Neutrophil (primary cell): Measurements from ENCODE around the gene CC2D2B.
"Not testable (repeated sequence)": the region's sequence is repeated elsewhere in the genome, so short reads cannot be mapped to it uniquely, and the experiment has no call there.

ENCODE experiments used
- H3K27ac ChIP-seq: fragments of 200-600 bp; sonication (generic); 2 replicates; pipeline ENCODE4 v1.5.1; 2016; ENCODE audit warnings: mild to moderate bottlenecking, moderate library complexity
- H3K27me3 ChIP-seq: fragments of 200-600 bp; sonication (generic); 2 replicates; pipeline ENCODE4 v1.6.0; 2016; ENCODE audit warnings: mild to moderate bottlenecking
- H3K36me3 ChIP-seq: fragments of 200-600 bp; sonication (generic); 2 replicates; pipeline ENCODE4 v1.5.1; 2017
- H3K4me1 ChIP-seq, 2 experiments: fragments of 200-600 bp in 1 of 2; sonication (generic) in 1 of 2; 1 replicate in 1 of 2; 2 replicates in 1 of 2; pipeline versions ENCODE4 v1.5.1 to v1.6.1; 2013 to 2016; ENCODE audit warnings: low read depth in 1 of 2, low read length in 1 of 2, mild to moderate bottlenecking in 1 of 2, moderate library complexity in 1 of 2; ENCODE audit not compliant: control insufficient read depth in 1 of 2, insufficient read depth in 1 of 2
- H3K4me3 ChIP-seq, 2 experiments: fragments of 200-600 bp in 1 of 2; sonication (generic) in 1 of 2; 1 replicate in 1 of 2; 2 replicates in 1 of 2; pipeline ENCODE4 v1.5.1; 2013 to 2016; ENCODE audit warnings: low read depth in 1 of 2, low read length in 1 of 2, mild to moderate bottlenecking in 1 of 2, moderate library complexity in 1 of 2
- H3K9me3 ChIP-seq: fragments of 200-600 bp; sonication (generic); 2 replicates; pipeline ENCODE4 v1.5.1; 2016
- TF ChIP-seq, protein P1 (sequence below): fragments of 200-600 bp; sonication (generic); IDR thresholded peaks from 2 replicates; pipeline ENCODE4 v1.5.1; 2016; ENCODE audit warnings: antibody characterized with exemption

CC2D2B gene

DNA sequence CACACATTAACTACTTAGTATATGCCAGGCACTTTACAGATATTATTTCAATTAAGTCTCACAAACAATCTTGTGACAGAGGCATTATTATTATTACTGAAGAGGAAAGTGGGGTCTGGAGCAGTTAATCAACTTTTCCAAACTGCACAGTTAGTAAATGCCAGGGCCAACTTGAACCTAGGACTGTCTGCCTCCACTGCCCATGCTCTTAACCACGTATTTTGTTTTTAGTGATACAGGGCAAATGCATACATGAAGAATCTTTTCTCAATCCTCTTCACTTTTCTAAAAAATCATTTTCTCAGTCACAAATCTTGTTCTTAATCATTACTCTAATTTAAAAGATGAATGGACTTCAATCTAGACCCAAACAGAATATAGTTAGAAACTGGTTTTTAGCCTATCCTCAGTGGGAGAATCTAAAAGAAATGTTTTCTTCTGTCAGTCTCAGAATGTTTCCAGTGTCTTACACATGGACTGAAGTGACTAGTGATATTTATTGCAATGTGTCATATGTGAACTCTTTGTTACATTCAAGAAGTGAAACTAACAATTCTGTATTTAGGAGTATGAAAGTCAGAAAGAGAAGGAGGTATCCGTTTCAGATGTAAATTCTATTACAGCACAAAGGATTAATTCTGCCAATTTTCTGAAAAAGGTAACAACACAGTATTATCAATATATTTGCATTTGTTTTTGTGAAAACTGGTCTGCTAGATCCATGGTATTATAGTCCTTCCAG lies 80.1 kb downstream of the CC2D2B start:
- TF ChIP-seq, protein P1, sequence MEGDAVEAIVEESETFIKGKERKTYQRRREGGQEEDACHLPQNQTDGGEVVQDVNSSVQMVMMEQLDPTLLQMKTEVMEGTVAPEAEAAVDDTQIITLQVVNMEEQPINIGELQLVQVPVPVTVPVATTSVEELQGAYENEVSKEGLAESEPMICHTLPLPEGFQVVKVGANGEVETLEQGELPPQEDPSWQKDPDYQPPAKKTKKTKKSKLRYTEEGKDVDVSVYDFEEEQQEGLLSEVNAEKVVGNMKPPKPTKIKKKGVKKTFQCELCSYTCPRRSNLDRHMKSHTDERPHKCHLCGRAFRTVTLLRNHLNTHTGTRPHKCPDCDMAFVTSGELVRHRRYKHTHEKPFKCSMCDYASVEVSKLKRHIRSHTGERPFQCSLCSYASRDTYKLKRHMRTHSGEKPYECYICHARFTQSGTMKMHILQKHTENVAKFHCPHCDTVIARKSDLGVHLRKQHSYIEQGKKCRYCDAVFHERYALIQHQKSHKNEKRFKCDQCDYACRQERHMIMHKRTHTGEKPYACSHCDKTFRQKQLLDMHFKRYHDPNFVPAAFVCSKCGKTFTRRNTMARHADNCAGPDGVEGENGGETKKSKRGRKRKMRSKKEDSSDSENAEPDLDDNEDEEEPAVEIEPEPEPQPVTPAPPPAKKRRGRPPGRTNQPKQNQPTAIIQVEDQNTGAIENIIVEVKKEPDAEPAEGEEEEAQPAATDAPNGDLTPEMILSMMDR = no peak
- Histone ChIP-seq H3K4me3 (no peak overlapping the region), H3K9me3 (no peaks in the 10 kb centered on the region), H3K4me1 (no peaks in the 10 kb centered on the region), H3K27me3 (no peaks in the 10 kb centered on the region), H3K36me3 (no peaks in the 10 kb centered on the region), H3K27ac (no peak overlapping the region)

DNA sequence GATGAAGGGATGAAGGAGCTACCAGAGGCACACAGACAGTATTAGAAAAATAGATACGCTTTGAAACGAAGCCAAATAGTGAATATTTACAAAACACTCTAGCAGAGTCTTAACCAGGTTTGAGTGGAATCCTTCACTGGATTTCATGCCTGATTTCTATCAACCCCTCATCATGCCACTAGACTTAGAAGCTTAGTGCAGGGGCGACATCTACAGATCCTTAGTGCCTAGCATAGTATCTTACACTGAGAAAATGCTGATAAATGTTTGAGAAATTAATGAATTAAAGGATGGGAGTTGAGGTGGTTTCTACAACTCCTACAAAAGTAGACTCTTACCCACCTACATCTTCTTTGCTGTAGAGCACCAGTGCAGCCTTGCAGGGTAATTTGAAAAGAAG lies 80.9 kb downstream of the CC2D2B start:
- Histone ChIP-seq H3K27ac (no peak overlapping the region), H3K9me3 (no peaks in the 10 kb centered on the region), H3K4me3 (no peak overlapping the region), H3K27me3 (no peaks in the 10 kb centered on the region), H3K4me1 (no peaks in the 10 kb centered on the region), H3K36me3 (no peaks in the 10 kb centered on the region)
- TF ChIP-seq, protein P1 = no peak

DNA sequence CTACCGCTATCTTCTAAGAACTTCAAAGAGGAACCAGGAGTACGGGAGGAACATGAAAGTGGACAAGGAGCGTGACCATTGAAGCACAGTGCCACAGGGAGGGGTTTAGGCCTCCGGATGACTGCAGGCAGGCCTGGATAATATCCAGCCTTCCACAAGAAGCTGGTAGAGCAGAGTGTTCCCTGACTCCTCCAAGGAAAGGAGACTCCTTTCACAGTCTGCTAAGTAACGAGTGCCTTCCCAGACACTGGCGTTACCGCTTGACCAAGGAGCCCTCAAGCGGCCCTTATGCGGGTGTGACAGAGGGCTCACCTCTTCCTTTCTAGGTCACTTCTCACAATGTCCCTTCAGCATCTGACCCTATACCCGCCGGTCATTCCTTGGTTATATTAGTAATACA lies 86.6 kb downstream of the CC2D2B start:
- H3K4me1 ChIP-seq, H3K9me3 ChIP-seq, H3K27me3 ChIP-seq, H3K4me3 ChIP-seq, H3K36me3 ChIP-seq, H3K27ac ChIP-seq: not testable (repeated sequence)

DNA sequence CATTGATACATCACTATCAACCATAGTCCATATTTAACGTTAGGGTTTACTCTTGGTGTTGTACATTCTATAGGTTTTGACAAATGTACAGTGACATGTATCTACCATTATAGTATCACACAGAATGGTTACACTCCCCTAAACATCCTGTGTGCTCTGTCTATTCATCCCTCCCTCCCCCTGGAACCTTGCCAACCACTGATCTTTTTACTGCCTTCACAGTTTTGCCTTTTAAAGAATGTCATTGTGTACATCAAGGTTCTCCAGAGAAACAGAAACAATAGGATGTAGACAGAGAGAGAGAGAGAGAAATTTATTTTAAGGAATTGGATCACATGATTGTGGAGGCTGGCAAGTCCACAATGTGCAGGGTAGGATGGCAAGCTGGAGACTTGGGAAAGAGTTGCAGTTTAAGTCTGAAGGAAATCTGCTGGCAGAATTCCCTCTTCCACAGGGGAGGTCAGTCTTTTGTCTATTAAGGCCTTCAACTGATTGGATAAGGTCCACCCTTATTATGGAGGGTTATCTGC lies 90.5 kb downstream of the CC2D2B start:
- no peak overlapping the region for H3K27ac ChIP-seq
- no peak overlapping the region for H3K4me3 ChIP-seq
- H3K4me1 ChIP-seq = no peaks in the 10 kb centered on the region
- H3K36me3 ChIP-seq = no peaks in the 10 kb centered on the region
- TF ChIP-seq, protein P1 = no peak
- H3K9me3 ChIP-seq = no peaks in the 10 kb centered on the region
- no peaks in the 10 kb centered on the region for H3K27me3 ChIP-seq

DNA sequence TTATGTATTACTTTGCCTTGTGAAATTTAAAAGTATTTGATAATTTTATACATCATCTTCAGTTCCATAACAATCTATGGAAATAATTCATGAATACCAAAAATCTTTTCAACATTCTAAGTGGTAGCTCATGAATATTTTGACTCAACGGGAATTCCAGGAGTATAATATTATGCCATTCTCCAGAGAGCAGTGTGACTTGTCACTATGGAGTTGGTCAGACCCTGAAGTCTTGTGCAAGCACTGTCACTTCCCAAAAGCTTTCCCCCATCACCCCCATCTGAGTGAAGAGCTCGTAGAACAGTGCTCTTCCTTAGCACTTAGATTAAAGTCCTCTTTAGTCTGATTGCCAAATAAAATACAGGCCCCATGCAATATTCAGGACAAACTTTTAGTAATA lies 106.2 kb downstream of the CC2D2B start:
- H3K4me1 ChIP-seq = no peaks in the 10 kb centered on the region
- H3K4me3 ChIP-seq = no peak overlapping the region
- no peaks in the 10 kb centered on the region for H3K27me3 ChIP-seq
- TF ChIP-seq, protein P1 = no peak
- H3K27ac ChIP-seq = no peak overlapping the region
- no peaks in the 10 kb centered on the region for H3K36me3 ChIP-seq
- no peaks in the 10 kb centered on the region for H3K9me3 ChIP-seq

DNA sequence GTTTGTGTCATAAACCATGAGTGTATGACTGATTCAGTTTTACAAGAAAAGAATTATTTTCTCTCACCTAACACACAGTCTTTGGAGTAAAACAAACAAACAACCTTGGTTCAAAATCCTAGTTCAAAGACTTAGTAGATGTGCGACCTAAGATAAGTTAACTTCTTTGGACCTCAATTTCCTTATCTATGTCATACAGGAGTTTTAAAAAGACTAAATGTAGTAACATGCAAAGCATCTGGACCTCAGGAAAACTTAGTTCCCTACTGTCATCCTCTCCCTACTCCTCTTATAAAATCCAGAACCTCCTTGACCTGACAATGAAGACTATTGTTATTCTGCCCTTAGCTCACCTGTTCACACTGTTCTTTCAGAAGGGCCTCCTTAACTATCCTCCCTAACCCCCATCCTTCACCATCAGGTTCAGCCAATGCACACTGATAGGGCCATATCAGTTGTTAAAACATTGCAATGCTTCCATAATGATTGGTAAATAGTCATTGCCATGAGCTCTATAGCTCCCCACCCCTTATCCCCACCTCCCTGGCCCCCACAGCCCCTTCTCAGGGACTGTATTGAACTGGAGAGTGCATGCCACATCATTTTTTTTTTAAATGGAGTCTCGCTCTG lies 106.8 kb downstream of the CC2D2B start:
- H3K36me3 ChIP-seq = no peaks in the 10 kb centered on the region

More for the DNA sequence above, 106.8 kb downstream of the CC2D2B start:
- Histone ChIP-seq H3K9me3 (no peaks in the 10 kb centered on the region), H3K4me3 (no peak overlapping the region), H3K4me1 (no peaks in the 10 kb centered on the region), H3K27me3 (no peaks in the 10 kb centered on the region), H3K27ac (no peak overlapping the region)
- TF ChIP-seq, protein P1 = no peak
